Heart left ventricle (tissue), 13 donors: ENCODE results near the gene GAK.

Source experiments
- POLR2A ChIP-seq, 2 donors: fragments of 450-650 bp; IDR thresholded peaks; one replicate each; pipeline ENCODE4 v1.6.1; 2017; ENCODE audit warnings: antibody characterized with exemption in 2 of 2, mild to moderate bottlenecking in 2 of 2, moderate library complexity in 2 of 2
- TF ChIP-seq, protein P1 (sequence below), 12 donors: fragments of 200-600 bp; sonication (generic) in 4 of 12; IDR thresholded peaks; one replicate each; pipeline versions ENCODE4 v1.5.0 to v1.8.0; 2018 to 2022; ENCODE audit warnings: antibody characterized with exemption in 12 of 12, mild to moderate bottlenecking in 5 of 12
- donor health status: ischemic (EF 13 %, LVEDD 7.1; RV severe dilation, severe dysfunction).
- donor health status: DM: no; HTN: yes; CAD: no.
- donor health status: DM: no; HTN: no; CAD: no.
- donor health status: ischemic (EF 25% LVEDD 6.9; RV normal size, moderate dysfunction).
- donor health status: ischemic (EF 25% LVEDD 5.7; RV mildly dilated, moderate dysfunction).
- donor health status: ischemic (EF 35%, LVEDD 5.7; RV mildly dilated, moderate dysfunction).
- donor health status: nonischemic (EF 11% LVEDD 7.7; RV severe dilation, severe dysfunction).
- donor health status: DM: yes; HTN: yes; CAD: no.
- donor health status: PGD.
- donor health status: ischemic (EF 29% LVEDD 5.4; RV normal size, mild dysfunction).
- donor health status: nonischemic (EF 23%, LVEDD 6.1; RV moderate dilation, normal function).

DNA sequence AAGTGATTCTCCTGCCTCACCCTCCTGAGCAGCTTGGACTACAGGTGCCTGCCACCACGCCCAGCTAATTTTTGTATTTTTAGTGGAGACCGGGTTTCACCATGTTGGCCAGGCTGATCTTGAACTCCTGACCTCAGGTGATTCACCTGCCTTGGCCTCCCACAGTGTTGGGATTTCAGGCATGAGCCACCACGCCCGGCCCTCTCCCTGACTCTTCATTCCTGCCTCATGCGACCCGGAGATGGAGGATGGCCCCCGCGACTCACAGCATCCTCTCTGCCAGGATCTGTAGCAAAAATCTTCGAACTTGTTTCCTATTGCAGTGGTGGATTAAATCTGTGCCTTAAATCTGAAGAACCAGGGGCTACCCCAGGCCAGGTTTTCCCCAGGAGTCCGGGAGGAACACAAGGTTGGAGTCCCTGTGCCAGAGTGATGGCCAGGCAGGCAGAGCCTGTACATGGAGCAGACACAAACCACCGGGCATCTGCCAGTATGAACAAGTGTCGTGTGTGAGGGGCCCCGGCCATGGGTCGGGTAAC is 117.7 kb downstream of the GAK start:
- TF ChIP-seq, protein P1, sequence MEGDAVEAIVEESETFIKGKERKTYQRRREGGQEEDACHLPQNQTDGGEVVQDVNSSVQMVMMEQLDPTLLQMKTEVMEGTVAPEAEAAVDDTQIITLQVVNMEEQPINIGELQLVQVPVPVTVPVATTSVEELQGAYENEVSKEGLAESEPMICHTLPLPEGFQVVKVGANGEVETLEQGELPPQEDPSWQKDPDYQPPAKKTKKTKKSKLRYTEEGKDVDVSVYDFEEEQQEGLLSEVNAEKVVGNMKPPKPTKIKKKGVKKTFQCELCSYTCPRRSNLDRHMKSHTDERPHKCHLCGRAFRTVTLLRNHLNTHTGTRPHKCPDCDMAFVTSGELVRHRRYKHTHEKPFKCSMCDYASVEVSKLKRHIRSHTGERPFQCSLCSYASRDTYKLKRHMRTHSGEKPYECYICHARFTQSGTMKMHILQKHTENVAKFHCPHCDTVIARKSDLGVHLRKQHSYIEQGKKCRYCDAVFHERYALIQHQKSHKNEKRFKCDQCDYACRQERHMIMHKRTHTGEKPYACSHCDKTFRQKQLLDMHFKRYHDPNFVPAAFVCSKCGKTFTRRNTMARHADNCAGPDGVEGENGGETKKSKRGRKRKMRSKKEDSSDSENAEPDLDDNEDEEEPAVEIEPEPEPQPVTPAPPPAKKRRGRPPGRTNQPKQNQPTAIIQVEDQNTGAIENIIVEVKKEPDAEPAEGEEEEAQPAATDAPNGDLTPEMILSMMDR (IDR thresholded peaks at IDR 0.05), result no peak
- TF ChIP-seq POLR2A (IDR thresholded peaks at IDR 0.05), result no peak
